ENCODE results near the gene CGAS.

GRCh38 chr6:73394577-73395354 lies 57.3 kb downstream of the CGAS start, which contains the start of gene DDX43:
- no peak for TF ChIP-seq SMC3 (IDR thresholded peaks at IDR 0.05; ENCODE audit: low read depth, low read length)
- TF ChIP-seq RAD21 (IDR thresholded peaks at IDR 0.05; ENCODE audit: low read length): no peak
- no peak for TF ChIP-seq CTCF (conservative IDR thresholded peaks at IDR 0.05; ENCODE audit: low read depth, low read length)
- TF ChIP-seq MAZ (IDR thresholded peaks at IDR 0.05; ENCODE audit: borderline replicate concordance, low read depth, low read length): no peak
- no peak for TF ChIP-seq POLR2A (IDR thresholded peaks at IDR 0.05; ENCODE audit: low read depth, low read length)
- no peak for TF ChIP-seq BHLHE40 (IDR thresholded peaks at IDR 0.05; ENCODE audit: low read depth, low read length)
- TF ChIP-seq MXI1 (IDR thresholded peaks at IDR 0.05; ENCODE audit: borderline replicate concordance, low read depth, low read length): no peak
- TF ChIP-seq CEBPB (IDR thresholded peaks at IDR 0.05; ENCODE audit: low read depth, low read length): no peak
- no peak for TF ChIP-seq USF2 (IDR thresholded peaks at IDR 0.05; ENCODE audit: low read depth, low read length)
- TF ChIP-seq FOS (IDR thresholded peaks at IDR 0.05; ENCODE audit: low read depth, low read length): no peak
- no peak for TF ChIP-seq RCOR1 (IDR thresholded peaks at IDR 0.05; ENCODE audit: insufficient replicate concordance, low read length)

Measured in IMR-90 (cell line).